MM.1S (cell line): ENCODE data around the gene USP24.

Experiments
- DNase-seq: peaks from one replicate; pipeline ENCODE4 v3.0.0-alpha.2; 2015
- H2AFZ ChIP-seq: fragments of 300-600 bp; sonication (generic); 2 replicates; pipeline ENCODE4 v1.6.0; 2016; ENCODE audit warnings: antibody characterized with exemption, low read length
- H3F3A ChIP-seq: fragments of 300-600 bp; sonication (generic); 2 replicates; pipeline ENCODE4 v1.6.1; 2016; ENCODE audit warnings: mild to moderate bottlenecking, antibody characterized with exemption, low read length, moderate library complexity, mixed read lengths; ENCODE audit not compliant: insufficient read depth
- H3K27ac ChIP-seq: fragments of 300-600 bp; sonication (generic); 2 replicates; pipeline ENCODE4 v1.5.1; 2016; ENCODE audit warnings: mild to moderate bottlenecking, low read length
- H3K27me3 ChIP-seq: fragments of 300-600 bp; sonication (generic); replicated peaks from 2 replicates; pipeline ENCODE4 v1.6.0; 2016; ENCODE audit warnings: low read length; ENCODE audit not compliant: insufficient read depth
- H3K36me3 ChIP-seq: fragments of 300-600 bp; sonication (generic); replicated peaks from 2 replicates; pipeline ENCODE4 v1.6.1; 2016; ENCODE audit warnings: mild to moderate bottlenecking, low read length, mixed read lengths; ENCODE audit not compliant: insufficient read depth
- H3K4me1 ChIP-seq: fragments of 300-600 bp; sonication (generic); 2 replicates; pipeline ENCODE4 v1.6.1; 2016; ENCODE audit warnings: low read length, mixed read lengths
- H3K4me2 ChIP-seq: fragments of 300-600 bp; sonication (generic); 2 replicates; pipeline ENCODE4 v1.6.0; 2016; ENCODE audit warnings: low read depth, low read length
- H3K4me3 ChIP-seq: fragments of 300-600 bp; sonication (generic); 2 replicates; pipeline ENCODE4 v1.5.1; 2016; ENCODE audit warnings: low read length, mixed read lengths
- H3K79me2 ChIP-seq: fragments of 300-600 bp; sonication (generic); 2 replicates; pipeline ENCODE4 v1.6.1; 2016; ENCODE audit warnings: mixed run types, low read length, mixed read lengths
- H3K9ac ChIP-seq: fragments of 300-600 bp; sonication (generic); 2 replicates; pipeline ENCODE4 v1.6.1; 2016; ENCODE audit warnings: low read length, mixed read lengths
- H3K9me2 ChIP-seq: fragments of 300-600 bp; sonication (generic); replicated peaks from 2 replicates; pipeline ENCODE4 v1.6.1; 2016; ENCODE audit warnings: mild to moderate bottlenecking, low read length, mixed read lengths; ENCODE audit not compliant: insufficient read depth
- H3K9me3 ChIP-seq: fragments of 300-600 bp; sonication (generic); replicated peaks from 2 replicates; pipeline ENCODE4 v1.6.1; 2016; ENCODE audit warnings: mild to moderate bottlenecking, low read length, mixed read lengths; ENCODE audit not compliant: insufficient read depth
- H4K20me1 ChIP-seq: fragments of 300-600 bp; sonication (generic); 2 replicates; pipeline ENCODE4 v1.6.1; 2016; ENCODE audit warnings: mild to moderate bottlenecking, low read length, moderate library complexity, mixed read lengths; ENCODE audit not compliant: insufficient read depth
- EZH2 ChIP-seq: fragments of 300-600 bp; sonication (generic); optimal IDR thresholded peaks from 2 replicates; pipeline ENCODE3; 2017; ENCODE audit warnings: low read depth, mild to moderate bottlenecking, antibody characterized with exemption, low read length, mixed read lengths
- EZH2phosphoT487 ChIP-seq: fragments of 300-600 bp; sonication (generic); IDR thresholded peaks from 2 replicates; pipeline ENCODE4 v1.6.1; 2018; ENCODE audit warnings: antibody characterized with exemption, low read length
- TF ChIP-seq, protein P1 (sequence below): fragments of 300-600 bp; sonication (generic); IDR thresholded peaks from 2 replicates; pipeline ENCODE4 v1.5.1; 2016; ENCODE audit warnings: antibody characterized with exemption, low read length, mixed read lengths

USP24 gene

GRCh38 chr1:55051621-55052020 is 163.5 kb downstream of the USP24 start:
- no peak overlapping the region for H2AFZ ChIP-seq
- H3K4me3 ChIP-seq: no peak overlapping the region
- H3K9me3 ChIP-seq: no peaks in the 10 kb centered on the region
- no peak for DNase-seq
- H3K36me3 ChIP-seq: no peaks in the 10 kb centered on the region
- no peaks in the 10 kb centered on the region for H3K27me3 ChIP-seq
- no peak for TF ChIP-seq EZH2
- no peak for TF ChIP-seq EZH2phosphoT487
- TF ChIP-seq, protein P1, sequence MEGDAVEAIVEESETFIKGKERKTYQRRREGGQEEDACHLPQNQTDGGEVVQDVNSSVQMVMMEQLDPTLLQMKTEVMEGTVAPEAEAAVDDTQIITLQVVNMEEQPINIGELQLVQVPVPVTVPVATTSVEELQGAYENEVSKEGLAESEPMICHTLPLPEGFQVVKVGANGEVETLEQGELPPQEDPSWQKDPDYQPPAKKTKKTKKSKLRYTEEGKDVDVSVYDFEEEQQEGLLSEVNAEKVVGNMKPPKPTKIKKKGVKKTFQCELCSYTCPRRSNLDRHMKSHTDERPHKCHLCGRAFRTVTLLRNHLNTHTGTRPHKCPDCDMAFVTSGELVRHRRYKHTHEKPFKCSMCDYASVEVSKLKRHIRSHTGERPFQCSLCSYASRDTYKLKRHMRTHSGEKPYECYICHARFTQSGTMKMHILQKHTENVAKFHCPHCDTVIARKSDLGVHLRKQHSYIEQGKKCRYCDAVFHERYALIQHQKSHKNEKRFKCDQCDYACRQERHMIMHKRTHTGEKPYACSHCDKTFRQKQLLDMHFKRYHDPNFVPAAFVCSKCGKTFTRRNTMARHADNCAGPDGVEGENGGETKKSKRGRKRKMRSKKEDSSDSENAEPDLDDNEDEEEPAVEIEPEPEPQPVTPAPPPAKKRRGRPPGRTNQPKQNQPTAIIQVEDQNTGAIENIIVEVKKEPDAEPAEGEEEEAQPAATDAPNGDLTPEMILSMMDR: no peak
- no peaks in the 10 kb centered on the region for H3K4me1 ChIP-seq
- H3K27ac ChIP-seq: no peak overlapping the region
- no peaks in the 10 kb centered on the region for H3F3A ChIP-seq
- no peaks in the 10 kb centered on the region for H3K79me2 ChIP-seq
- no peaks in the 10 kb centered on the region for H3K9me2 ChIP-seq
- H3K4me2 ChIP-seq: no peak overlapping the region
- no peaks in the 10 kb centered on the region for H4K20me1 ChIP-seq
- no peak overlapping the region for H3K9ac ChIP-seq

GRCh38 chr1:55051169-55051568 is 164.0 kb downstream of the USP24 start:
- no peak overlapping the region for H3K4me3 ChIP-seq
- H3K79me2 ChIP-seq: no peaks in the 10 kb centered on the region
- no peak overlapping the region for H3K4me2 ChIP-seq
- H2AFZ ChIP-seq: no peak overlapping the region
- no peaks in the 10 kb centered on the region for H3K4me1 ChIP-seq
- no peak overlapping the region for H3K9ac ChIP-seq
- H3F3A ChIP-seq: no peaks in the 10 kb centered on the region
- H3K9me3 ChIP-seq: no peaks in the 10 kb centered on the region
- no peaks in the 10 kb centered on the region for H3K9me2 ChIP-seq
- H3K27me3 ChIP-seq: no peaks in the 10 kb centered on the region
- no peaks in the 10 kb centered on the region for H4K20me1 ChIP-seq
- H3K27ac ChIP-seq: no peak overlapping the region
- H3K36me3 ChIP-seq: no peaks in the 10 kb centered on the region
- DNase-seq: no peak
- TF ChIP-seq EZH2 (no peak), EZH2phosphoT487 (no peak)
- TF ChIP-seq, protein P1: no peak

- Histone ChIP-seq H2AFZ (no peak overlapping the region), H3K27me3 (no peaks in the 10 kb centered on the region), H3K4me3 (no peak overlapping the region), H3K79me2 (no peaks in the 10 kb centered on the region), H3K27ac (no peak overlapping the region), H3K36me3 (no peaks in the 10 kb centered on the region), H4K20me1 (no peaks in the 10 kb centered on the region), H3F3A (no peaks in the 10 kb centered on the region), H3K9me2 (no peaks in the 10 kb centered on the region), H3K9ac (no peak overlapping the region), H3K9me3 (no peaks in the 10 kb centered on the region), H3K4me1 (no peaks in the 10 kb centered on the region), H3K4me2 (no peak overlapping the region)
- TF ChIP-seq EZH2phosphoT487 (no peak), EZH2 (no peak)
- TF ChIP-seq, protein P1: no peak
- DNase-seq: no peak
Measured at GRCh38 chr1:55050283-55050682, 164.9 kb downstream of the USP24 start.
